Keratinocyte (primary cell): ENCODE data around the gene TUBE1.

Experiments
- CTCF ChIP-seq, 3 experiments: IDR thresholded peaks in 1 of 3; conservative IDR thresholded peaks in 1 of 3; optimal IDR thresholded peaks in 1 of 3; 2 replicates in 2 of 3; 3 replicates in 1 of 3; pipeline versions ENCODE3 to v1.5.1; 2011; ENCODE audit warnings: low read length in 3 of 3, mild to moderate bottlenecking in 3 of 3, moderate library complexity in 2 of 3, control low read depth in 1 of 3, inconsistent platforms in 1 of 3; ENCODE audit not compliant: insufficient read depth in 2 of 3; ENCODE audit errors: extremely low read depth in 1 of 3
- EZH2 ChIP-seq: IDR thresholded peaks from one replicate; pipeline ENCODE4 v1.6.1; 2012; ENCODE audit warnings: inconsistent platforms, mild to moderate bottlenecking, low read length, moderate library complexity

DNA sequence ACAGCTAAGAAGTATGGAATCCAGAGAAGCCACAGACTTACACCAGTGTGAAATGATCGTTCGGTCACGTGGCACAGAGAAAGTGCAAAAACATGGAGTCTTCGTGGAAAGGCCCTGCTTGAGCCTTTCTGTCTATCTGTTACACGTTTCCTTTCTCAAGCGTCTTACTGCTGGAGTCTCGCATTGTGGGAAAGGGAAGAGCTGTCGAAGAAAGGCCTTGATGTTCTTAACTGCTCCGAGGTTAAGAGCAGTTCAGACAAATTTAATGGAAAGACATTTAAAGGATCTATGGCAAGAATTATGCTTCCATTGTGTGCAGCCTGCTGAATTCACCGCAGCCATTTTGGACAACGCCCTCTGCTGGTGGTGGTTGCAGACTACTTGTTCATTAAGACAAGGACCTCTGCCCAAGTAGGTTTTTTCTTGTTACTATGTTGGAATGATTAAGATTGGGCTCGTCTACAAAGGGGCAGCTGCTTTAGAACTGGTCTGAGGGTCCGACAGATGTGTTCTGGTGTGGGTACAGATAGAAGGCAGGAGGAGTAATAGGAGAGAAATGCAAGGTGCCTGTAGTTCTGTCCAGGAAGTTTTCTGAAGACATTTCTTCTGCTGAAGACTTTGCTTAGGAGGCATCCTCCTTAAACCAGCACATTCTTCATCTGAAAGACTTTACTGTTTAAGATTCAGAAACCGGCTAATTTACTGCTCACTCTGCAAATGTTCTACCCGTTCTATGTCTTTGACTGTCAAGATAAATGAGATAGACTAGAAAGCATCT, 58.0 kb downstream of the TUBE1 start:
- TF ChIP-seq EZH2, result no peak
- peak; percentile 62 to 86 (median 84) for TF ChIP-seq CTCF (optimal IDR thresholded peaks at IDR 0.05 in 1 of 3, IDR thresholded peaks at IDR 0.05 in 1 of 3, conservative IDR thresholded peaks at IDR 0.05 in 1 of 3; ENCODE audit: extremely low read depth in 1 of 3, insufficient read depth in 2 of 3, low read length in 3 of 3)
